Activated CD4-positive, alpha-beta T cell treated with anti-CD3 and anti-CD28 coated beads for 4 hours (primary cell): Measurements from ENCODE around the gene CHI3L1.

Experiments used
- DNase-seq, 2 donors: peaks; one replicate each; pipeline ENCODE4 v3.0.0-alpha.2; 2020

Gene CHI3L1

DNA sequence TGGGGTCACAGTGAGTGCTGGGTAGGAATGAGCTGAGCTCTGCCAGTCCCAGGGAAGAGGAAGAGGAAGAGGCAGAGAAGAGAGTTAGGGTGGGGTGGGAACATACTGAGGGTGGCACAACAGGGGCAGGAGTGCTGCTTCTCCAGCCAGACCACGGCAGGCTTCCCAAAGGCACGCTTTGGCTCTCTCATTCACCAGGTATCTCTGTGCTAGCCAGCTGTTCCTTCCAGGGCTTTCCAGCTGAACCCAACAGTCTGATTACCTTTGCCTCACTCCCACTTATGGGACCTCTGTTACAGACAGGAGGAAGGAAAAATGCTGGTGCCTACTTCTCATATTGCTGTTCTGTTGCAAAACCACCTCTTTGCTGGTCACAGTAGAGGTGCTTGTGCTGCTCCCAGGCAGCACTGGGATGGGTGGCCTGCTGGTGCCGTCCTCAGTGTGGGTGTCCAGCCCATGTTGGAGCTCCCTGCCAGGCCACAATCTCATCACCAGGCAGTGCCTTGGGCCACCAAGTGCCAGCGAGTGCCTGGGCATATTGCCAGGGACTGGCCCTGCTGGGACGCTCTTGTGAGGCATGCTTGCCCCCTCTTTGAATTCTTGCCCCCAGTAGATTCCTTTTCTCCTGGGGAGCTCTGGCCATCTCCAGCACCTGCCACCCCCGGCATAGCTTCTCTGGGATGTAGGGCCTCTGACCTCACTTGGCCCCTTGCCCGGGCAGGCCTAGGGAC is 56.8 kb downstream of the CHI3L1 start:
- no peak for DNase-seq
